Measurements from ENCODE around the gene DOK7.

DNA sequence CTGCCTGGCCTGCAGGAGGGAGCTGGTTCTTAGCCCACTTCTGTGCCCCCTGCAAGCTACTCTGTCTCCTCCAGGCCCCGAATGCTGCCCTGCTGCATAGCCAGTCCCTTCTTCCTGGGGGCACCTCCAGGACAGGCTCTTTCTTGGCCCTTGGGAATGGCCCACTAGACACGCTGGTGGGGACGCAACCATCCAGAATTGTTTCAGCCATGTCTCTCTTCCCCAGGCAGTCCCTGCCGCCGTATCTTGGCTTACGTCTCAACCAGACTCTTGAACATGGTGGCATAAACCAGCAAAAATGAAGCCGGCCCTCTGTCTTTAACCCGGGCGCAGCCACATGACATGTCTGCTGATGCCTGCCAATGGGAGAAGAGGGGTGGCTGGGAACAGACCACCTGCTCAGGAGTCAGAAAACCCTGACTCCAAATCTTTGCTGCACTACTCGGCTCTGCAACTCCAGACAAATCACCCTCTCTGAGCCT is 60.1 kb downstream of the DOK7 start:
- TF ChIP-seq FOXP2 (optimal IDR thresholded peaks at IDR 0.05; ENCODE audit: borderline replicate concordance, extremely low read depth, extremely low read length, insufficient read depth) (no peak), TAF1 (IDR thresholded peaks at IDR 0.05; ENCODE audit: borderline replicate concordance, insufficient read depth, low read length) (no peak), REST (IDR thresholded peaks at IDR 0.05; ENCODE audit: insufficient read depth in 1 of 2, low read depth in 2 of 2, low read length in 2 of 2) (no peak), POLR2AphosphoS5 (IDR thresholded peaks at IDR 0.05; ENCODE audit: low read depth, low read length) (no peak), SIN3A (IDR thresholded peaks at IDR 0.05; ENCODE audit: borderline replicate concordance, insufficient read depth, low read length) (no peak)
